GM12891 (cell line): ENCODE measurements around the gene RMI1.

Experiments
- PAX5 ChIP-seq: IDR thresholded peaks from 2 replicates; pipeline ENCODE4 v1.6.1; 2011; ENCODE audit warnings: low read length, moderate library complexity, mild to moderate bottlenecking; ENCODE audit not compliant: insufficient read depth, severe bottlenecking
- POLR2A ChIP-seq: IDR thresholded peaks from 2 replicates; pipeline ENCODE4 v1.6.1; 2011; ENCODE audit warnings: low read depth, low read length, control low read depth
- POLR2AphosphoS5 ChIP-seq: IDR thresholded peaks from 2 replicates; pipeline ENCODE4 v1.6.1; 2011; ENCODE audit warnings: low read depth, low read length, control low read depth
- POU2F2 ChIP-seq: IDR thresholded peaks from 2 replicates; pipeline ENCODE4 v1.6.1; 2011; ENCODE audit warnings: low read depth, mild to moderate bottlenecking, control low read depth, low read length, moderate library complexity
- SPI1 ChIP-seq: IDR thresholded peaks from 2 replicates; pipeline ENCODE4 v1.6.1; 2011; ENCODE audit warnings: low read depth, low read length, control low read depth
- TAF1 ChIP-seq: IDR thresholded peaks from 2 replicates; pipeline ENCODE4 v1.6.1; 2011; ENCODE audit warnings: low read depth, low read length, control low read depth

DNA sequence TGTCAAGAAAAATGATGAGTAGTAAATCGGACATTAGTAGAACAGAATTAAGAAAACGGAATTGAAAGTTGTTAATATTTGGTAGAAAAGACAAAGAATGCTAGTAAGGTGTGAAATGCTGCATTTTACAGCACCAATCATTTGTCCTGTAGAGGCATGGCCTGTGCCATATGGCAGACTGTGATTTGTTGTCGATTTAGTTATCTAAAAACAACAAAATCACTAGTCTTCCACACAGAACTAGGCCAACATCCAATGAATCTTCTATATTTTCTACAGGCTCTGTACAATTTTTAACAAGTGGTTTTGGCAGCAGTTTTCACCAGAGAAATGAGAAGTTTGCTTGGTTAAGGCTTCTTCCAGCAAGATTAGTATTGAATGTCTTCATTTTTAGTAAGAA is 11.0 kb upstream of the RMI1 start:
- TF ChIP-seq POLR2AphosphoS5: no peak
- TF ChIP-seq TAF1: no peak
- TF ChIP-seq SPI1: no peak
- no peak for TF ChIP-seq POLR2A
- TF ChIP-seq PAX5: no peak
- TF ChIP-seq POU2F2: no peak
